Measurements from ENCODE around the gene PICK1.
"Not testable (repeated sequence)": the region's sequence is repeated elsewhere in the genome, so short reads cannot be mapped to it uniquely, and the experiment has no call there.

PICK1 gene

GRCh38 chr22:38097557-38098409 is 40.6 kb downstream of the PICK1 start:
- DNase-seq, result no peak

GRCh38 chr22:38098410-38099249 is 41.4 kb downstream of the PICK1 start:
- no peak for DNase-seq

- no peak for DNase-seq
These were observed 46.4 kb downstream of the PICK1 start for GRCh38 chr22:38103641-38104040.

- DNase-seq, result no peak
These were observed 46.9 kb downstream of the PICK1 start for GRCh38 chr22:38104084-38104483.

GRCh38 chr22:38106814-38107578 is 49.8 kb downstream of the PICK1 start:
- no peak for DNase-seq

GRCh38 chr22:38107692-38108515 is 50.7 kb downstream of the PICK1 start:
- DNase-seq, result no peak

- DNase-seq, result no peak
These were observed 51.5 kb downstream of the PICK1 start for GRCh38 chr22:38108561-38109319.

- DNase-seq, result no peak
These were observed 52.3 kb downstream of the PICK1 start for GRCh38 chr22:38109371-38110001.

- DNase-seq, result no peak
These were observed 53.0 kb downstream of the PICK1 start, which contains the start of gene BAIAP2L2 for GRCh38 chr22:38110008-38110862. BAIAP2L2 (minus strand) TSS chr22:38110684; CDS start chr22:38110525, 159 bp downstream.

- DNase-seq, result no peak
These were observed 54.0 kb downstream of the PICK1 start for GRCh38 chr22:38110863-38111852.

GRCh38 chr22:38111925-38112355 is 54.7 kb downstream of the PICK1 start:
- DNase-seq, result no peak

GRCh38 chr22:38112381-38112780 is 55.2 kb downstream of the PICK1 start:
- DNase-seq, result no peak

GRCh38 chr22:38114484-38115398 is 57.5 kb downstream of the PICK1 start:
- DNase-seq, result peak in 1 of 2 experiments; percentile 53

- peak in 1 of 2 experiments; percentile 7 for DNase-seq
These were observed 58.4 kb downstream of the PICK1 start for GRCh38 chr22:38115423-38116205.

GRCh38 chr22:38117556-38117955 is 60.4 kb downstream of the PICK1 start:
- DNase-seq, result not testable (repeated sequence)

GRCh38 chr22:38118182-38118581 is 61.0 kb downstream of the PICK1 start:
- no peak for DNase-seq

Data from cerebellar nuclear complex (tissue), 1 donor.